ENCODE results near the gene SPEN.

The SPEN gene

DNA sequence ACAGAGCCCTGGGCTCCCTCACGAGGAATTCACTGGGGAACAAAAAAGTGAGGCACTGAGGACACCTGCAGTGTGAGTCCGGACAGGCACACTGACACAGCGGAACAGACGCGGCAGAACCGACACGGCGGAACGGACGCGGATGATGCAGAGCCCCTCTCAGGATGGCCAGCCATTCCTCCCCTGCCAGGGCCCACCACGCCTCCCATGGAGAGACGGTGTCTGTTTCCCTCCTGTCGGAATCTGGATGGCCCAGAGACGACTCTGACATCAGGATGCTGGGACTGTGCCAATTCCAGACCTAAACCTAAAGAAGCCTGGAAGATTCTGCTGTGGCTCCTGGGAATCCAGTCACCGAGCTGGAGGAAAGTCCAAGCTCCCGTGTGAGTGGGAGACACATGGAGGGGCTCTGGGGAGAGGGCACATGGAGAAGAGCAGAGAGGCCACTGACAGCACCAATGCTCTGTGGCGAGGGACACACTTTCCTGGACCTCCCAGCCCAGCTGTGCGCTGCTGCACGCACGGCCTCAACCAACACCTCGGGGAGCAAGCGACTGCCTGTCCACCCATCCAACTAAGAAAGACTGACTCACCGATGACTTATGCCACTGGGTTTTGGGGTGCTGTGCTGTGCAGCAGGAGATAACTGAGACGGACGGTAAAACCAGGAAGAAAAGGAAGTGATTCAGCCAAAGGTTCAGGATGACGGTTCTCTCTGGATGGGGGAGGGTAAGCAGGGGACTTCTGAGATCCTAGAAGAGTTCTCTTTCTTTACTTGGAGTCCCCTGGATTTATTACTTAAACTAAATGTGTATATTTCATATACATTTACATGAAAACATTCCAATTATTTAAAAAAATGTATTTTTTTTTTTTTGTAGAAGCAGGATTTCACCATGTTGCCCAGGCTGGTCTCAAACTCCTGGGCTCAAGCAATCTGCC is 105.1 kb downstream of the SPEN start:
- peaks cover 3% of the 10 kb centered on the region for H3K36me3 ChIP-seq (ENCODE audit: control insufficient read depth, insufficient read depth, low read length)
- no peaks in the 10 kb centered on the region for H3K27me3 ChIP-seq (ENCODE audit: control insufficient read depth, insufficient read depth, low read length)
- H3K9ac ChIP-seq (ENCODE audit: low read length), result no peak overlapping the region
- no peak overlapping the region for H3K4me3 ChIP-seq (ENCODE audit: low read length)
- H3K9me3 ChIP-seq (ENCODE audit: control insufficient read depth, low read length), result no peaks in the 10 kb centered on the region
- peaks cover 26% of the 10 kb centered on the region for H3K4me1 ChIP-seq (ENCODE audit: control insufficient read depth, insufficient read depth, low read length)

DNA sequence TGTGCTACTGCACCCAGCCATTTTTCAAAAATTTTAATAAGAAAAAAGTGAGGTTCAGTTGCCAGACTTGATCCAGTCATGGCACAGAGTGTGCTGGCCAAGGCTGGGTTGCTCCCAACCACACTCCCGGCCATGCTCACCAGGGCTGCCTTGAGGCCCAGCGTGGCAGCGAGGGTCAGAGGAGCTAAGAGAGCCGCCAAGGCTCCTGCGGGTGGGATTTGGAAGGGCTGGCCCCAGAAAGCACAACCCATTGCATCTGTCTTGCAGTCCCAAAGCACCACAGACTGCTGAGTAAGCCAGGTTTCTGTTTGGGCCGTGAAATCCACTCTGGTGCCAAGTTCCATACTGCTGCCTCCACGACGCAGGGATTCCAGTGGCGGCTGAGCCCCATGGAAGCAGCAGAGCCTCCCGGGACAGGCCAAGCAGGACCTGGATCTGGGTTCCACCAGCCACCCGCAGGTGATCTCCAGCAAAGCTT is 105.8 kb downstream of the SPEN start:
- H3K4me3 ChIP-seq (ENCODE audit: low read length), result no peak overlapping the region
- H3K27me3 ChIP-seq (ENCODE audit: control insufficient read depth, insufficient read depth, low read length), result no peaks in the 10 kb centered on the region
- peaks cover 26% of the 10 kb centered on the region for H3K4me1 ChIP-seq (ENCODE audit: control insufficient read depth, insufficient read depth, low read length)
- no peak overlapping the region for H3K9ac ChIP-seq (ENCODE audit: low read length)
- H3K9me3 ChIP-seq (ENCODE audit: control insufficient read depth, low read length), result no peaks in the 10 kb centered on the region
- H3K36me3 ChIP-seq (ENCODE audit: control insufficient read depth, insufficient read depth, low read length), result no peaks in the 10 kb centered on the region

DNA sequence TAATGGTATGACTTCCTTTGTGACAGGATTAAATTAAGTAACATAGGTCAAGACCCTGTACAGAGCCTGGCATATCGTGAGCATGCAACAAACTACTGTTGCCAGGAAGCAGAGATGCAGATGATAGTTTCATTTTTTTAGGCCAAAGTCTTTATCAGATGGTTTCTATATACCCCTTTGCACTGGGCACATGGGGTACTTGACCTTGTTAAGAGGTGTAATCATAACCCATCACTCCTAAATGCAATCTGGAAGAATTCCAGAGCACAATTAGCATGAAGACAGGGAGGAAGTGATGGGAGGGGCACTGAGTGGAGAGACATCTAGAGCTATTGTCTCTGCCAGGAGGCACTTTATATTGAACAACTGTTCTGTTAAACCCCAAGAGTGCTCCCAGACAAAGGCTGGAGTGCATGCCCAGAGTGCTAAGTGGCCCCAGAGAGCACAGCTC is 106.3 kb downstream of the SPEN start:
- H3K9ac ChIP-seq (ENCODE audit: low read length), result no peak overlapping the region

DNA sequence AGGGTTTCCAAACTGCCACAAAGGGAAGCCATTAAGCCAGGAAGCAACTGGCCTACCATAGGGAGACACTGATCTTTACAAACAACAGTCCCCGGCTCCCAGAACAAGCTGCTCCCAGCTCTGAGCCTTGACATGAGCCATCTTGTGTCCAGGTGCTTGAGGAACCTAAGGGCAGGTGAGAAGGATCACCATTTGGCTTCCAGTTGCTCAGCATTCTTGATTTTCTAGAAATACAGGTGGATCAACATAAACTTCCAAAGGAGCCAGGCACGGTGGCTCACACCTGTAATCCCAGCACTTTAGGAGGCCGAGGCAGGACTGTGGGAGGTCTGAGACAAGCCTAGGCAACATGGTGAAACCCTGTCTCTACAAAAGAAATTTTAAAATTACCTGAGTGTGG is 106.8 kb downstream of the SPEN start:
- Histone ChIP-seq H3K4me3 (ENCODE audit: low read length) (no peak overlapping the region), H3K36me3 (ENCODE audit: control insufficient read depth, insufficient read depth, low read length) (no peaks in the 10 kb centered on the region), H3K9me3 (ENCODE audit: control insufficient read depth, low read length) (no peaks in the 10 kb centered on the region), H3K4me1 (ENCODE audit: control insufficient read depth, insufficient read depth, low read length) (peaks cover 20% of the 10 kb centered on the region), H3K27me3 (ENCODE audit: control insufficient read depth, insufficient read depth, low read length) (no peaks in the 10 kb centered on the region), H3K9ac (ENCODE audit: low read length) (no peak overlapping the region)

More for the DNA sequence above, 106.3 kb downstream of the SPEN start:
- Histone ChIP-seq H3K4me1 (ENCODE audit: control insufficient read depth, insufficient read depth, low read length) (peaks cover 25% of the 10 kb centered on the region), H3K36me3 (ENCODE audit: control insufficient read depth, insufficient read depth, low read length) (no peaks in the 10 kb centered on the region), H3K9me3 (ENCODE audit: control insufficient read depth, low read length) (no peaks in the 10 kb centered on the region), H3K27me3 (ENCODE audit: control insufficient read depth, insufficient read depth, low read length) (no peaks in the 10 kb centered on the region), H3K4me3 (ENCODE audit: low read length) (no peak overlapping the region)

DNA sequence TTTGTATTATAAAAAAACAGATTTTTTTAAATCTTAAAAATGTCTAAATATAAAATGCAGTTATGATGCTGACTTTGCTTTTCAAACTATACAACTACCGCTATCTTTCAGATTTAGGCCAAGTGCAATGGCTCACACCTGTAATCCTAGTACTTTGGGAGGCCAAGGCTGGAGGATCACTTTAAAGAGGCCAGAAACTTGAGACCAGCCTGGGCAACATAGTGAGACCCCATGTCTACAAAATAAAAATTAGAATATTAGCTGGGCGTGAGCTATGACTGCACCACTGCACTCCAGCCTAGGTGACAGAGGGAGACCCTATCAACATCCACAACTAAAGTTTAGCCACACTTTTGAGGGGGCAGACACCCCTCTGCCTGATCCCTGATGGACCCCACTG is 108.0 kb downstream of the SPEN start:
- Histone ChIP-seq H3K4me1 (ENCODE audit: control insufficient read depth, insufficient read depth, low read length) (peaks cover 9% of the 10 kb centered on the region), H3K27me3 (ENCODE audit: control insufficient read depth, insufficient read depth, low read length) (no peaks in the 10 kb centered on the region), H3K4me3 (ENCODE audit: low read length) (no peak overlapping the region), H3K36me3 (ENCODE audit: control insufficient read depth, insufficient read depth, low read length) (no peaks in the 10 kb centered on the region), H3K9me3 (ENCODE audit: control insufficient read depth, low read length) (no peaks in the 10 kb centered on the region), H3K9ac (ENCODE audit: low read length) (no peak overlapping the region)

DNA sequence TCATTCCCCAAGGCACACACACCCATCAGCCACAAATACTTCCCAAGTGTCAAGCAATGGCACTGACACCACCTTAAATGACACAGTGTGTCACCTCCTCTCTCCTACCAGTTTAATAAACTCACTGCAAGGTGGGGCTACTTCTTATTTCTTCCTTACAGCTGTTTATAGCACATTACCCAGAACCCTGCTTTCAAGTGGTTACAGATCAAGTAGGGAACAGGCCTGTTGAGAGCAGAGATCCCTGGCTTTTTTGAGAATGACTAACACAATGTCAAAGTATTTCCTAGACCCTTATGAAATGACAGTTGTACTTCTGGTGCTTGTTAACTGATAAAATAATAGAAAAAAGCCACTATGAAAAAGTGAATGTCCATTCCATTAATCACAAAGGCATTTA is 108.6 kb downstream of the SPEN start:
- no peak overlapping the region for H3K4me3 ChIP-seq (ENCODE audit: low read length)
- H3K9ac ChIP-seq (ENCODE audit: low read length), result no peak overlapping the region
- H3K4me1 ChIP-seq (ENCODE audit: control insufficient read depth, insufficient read depth, low read length), result peaks cover 4% of the 10 kb centered on the region
- H3K27me3 ChIP-seq (ENCODE audit: control insufficient read depth, insufficient read depth, low read length), result no peaks in the 10 kb centered on the region
- no peaks in the 10 kb centered on the region for H3K36me3 ChIP-seq (ENCODE audit: control insufficient read depth, insufficient read depth, low read length)
- H3K9me3 ChIP-seq (ENCODE audit: control insufficient read depth, low read length), result no peaks in the 10 kb centered on the region

DNA sequence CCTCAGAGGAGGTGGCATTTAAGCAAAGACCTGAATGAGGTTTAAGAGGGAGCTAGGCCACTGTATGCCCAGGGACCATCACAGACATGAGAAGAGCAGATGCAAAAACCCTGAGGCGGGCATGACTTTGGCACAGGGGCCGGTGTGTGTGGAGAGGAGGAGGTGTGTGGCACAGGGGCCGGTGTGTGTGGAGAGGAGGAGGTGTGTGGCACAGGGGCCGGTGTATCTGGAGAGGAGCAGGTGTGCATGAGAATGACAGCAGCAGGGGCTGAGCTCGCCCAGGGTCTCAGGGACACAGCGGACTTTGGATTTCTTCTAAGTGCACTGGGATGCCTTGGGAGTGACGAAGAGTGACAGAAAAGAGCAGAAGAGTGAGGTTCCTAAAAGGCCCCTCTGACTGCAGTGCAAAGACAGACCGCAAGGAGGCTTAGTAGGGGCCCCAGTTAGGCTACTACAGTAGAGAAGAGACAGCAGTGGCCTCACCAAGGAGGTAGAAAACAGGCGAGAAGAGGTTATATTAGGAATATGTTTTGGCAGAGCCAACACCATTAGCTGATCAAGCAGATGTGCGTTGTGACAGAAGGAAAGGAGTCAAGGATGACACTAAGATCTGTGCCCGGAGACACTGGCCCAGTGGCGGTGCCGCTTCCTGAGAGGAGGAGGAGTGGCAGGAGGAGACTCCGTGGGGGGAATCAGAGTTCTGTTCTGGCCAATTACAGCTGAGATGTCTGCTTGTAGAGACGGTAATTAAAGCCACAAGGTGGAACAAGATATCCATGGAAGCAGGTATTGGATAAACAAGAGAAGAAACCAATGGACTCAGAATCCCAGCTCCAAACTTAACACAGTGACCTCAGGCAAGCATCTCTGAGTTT is 110.0 kb downstream of the SPEN start:
- no peaks in the 10 kb centered on the region for H3K4me1 ChIP-seq (ENCODE audit: control insufficient read depth, insufficient read depth, low read length)
- H3K4me3 ChIP-seq (ENCODE audit: low read length), result no peak overlapping the region
- H3K27me3 ChIP-seq (ENCODE audit: control insufficient read depth, insufficient read depth, low read length), result no peaks in the 10 kb centered on the region
- no peaks in the 10 kb centered on the region for H3K36me3 ChIP-seq (ENCODE audit: control insufficient read depth, insufficient read depth, low read length)
- H3K9ac ChIP-seq (ENCODE audit: low read length), result no peak overlapping the region
- H3K9me3 ChIP-seq (ENCODE audit: control insufficient read depth, low read length), result no peaks in the 10 kb centered on the region

DNA sequence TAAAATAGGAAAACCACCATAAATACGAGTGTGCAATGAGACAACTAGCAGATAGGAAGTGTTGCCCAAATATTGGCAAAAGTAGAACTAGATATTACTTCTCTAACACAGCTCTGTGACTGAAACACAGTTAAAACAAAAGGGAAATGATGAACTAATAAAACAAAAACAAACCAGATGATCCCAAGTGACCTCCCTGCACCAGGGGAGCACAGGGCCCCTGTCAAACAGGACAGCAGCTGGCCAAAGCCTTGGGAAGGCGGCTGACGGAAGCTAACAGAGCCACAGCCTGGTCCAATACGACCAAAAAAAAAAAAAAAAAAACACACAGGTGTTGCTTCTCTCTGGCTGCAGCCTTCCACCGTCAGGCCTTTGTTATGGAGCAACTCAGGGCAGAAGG is 110.6 kb downstream of the SPEN start:
- Histone ChIP-seq H3K36me3 (ENCODE audit: control insufficient read depth, insufficient read depth, low read length) (no peaks in the 10 kb centered on the region), H3K9ac (ENCODE audit: low read length) (no peak overlapping the region), H3K27me3 (ENCODE audit: control insufficient read depth, insufficient read depth, low read length) (no peaks in the 10 kb centered on the region), H3K4me3 (ENCODE audit: low read length) (no peak overlapping the region), H3K4me1 (ENCODE audit: control insufficient read depth, insufficient read depth, low read length) (no peaks in the 10 kb centered on the region), H3K9me3 (ENCODE audit: control insufficient read depth, low read length) (no peaks in the 10 kb centered on the region)

DNA sequence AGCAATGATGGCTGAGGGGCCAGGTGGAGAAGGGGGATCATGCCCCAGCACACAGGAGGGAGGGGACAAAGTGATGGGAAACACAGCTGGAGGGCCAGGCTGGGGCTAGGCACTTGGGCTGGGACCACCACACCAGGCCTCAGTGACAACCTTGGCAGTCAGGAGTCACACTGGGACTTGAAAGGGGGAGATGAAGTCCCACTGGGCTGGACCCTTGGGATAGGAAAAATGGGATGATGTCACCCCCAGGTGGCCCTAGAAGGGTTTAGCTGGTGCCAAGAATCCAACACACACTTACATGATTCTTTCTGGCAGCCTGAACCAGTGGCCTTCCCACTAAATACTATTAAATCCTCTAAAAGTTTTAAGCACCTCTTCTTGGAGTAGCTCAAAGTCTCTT is 111.3 kb downstream of the SPEN start:
- no peaks in the 10 kb centered on the region for H3K27me3 ChIP-seq (ENCODE audit: control insufficient read depth, insufficient read depth, low read length)
- no peak overlapping the region for H3K9ac ChIP-seq (ENCODE audit: low read length)
- H3K4me3 ChIP-seq (ENCODE audit: low read length), result no peak overlapping the region
- no peaks in the 10 kb centered on the region for H3K36me3 ChIP-seq (ENCODE audit: control insufficient read depth, insufficient read depth, low read length)
- H3K4me1 ChIP-seq (ENCODE audit: control insufficient read depth, insufficient read depth, low read length), result no peaks in the 10 kb centered on the region
- no peaks in the 10 kb centered on the region for H3K9me3 ChIP-seq (ENCODE audit: control insufficient read depth, low read length)

DNA sequence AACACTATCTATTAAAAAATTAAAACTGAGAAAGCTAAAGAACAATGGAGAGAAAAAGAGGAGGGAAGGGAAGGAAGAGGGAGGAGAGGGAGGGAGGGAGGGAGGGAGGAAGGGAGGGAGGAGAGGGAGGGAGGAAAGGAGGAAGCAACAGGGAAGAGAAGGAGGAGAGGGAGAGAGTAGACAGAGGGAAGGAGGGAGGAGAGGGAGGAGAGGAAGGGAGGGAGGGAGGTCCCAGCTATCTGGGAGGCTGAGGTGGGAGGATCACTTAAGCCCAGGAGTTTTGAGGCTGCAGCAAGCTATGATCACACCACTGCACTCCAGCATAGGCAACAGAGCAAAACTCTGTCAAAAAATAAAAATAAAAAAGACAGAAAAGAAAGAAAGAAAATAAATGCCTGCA is 111.9 kb downstream of the SPEN start:
- Histone ChIP-seq H3K9ac (ENCODE audit: low read length) (no peak overlapping the region), H3K4me1 (ENCODE audit: control insufficient read depth, insufficient read depth, low read length) (no peaks in the 10 kb centered on the region), H3K9me3 (ENCODE audit: control insufficient read depth, low read length) (no peaks in the 10 kb centered on the region), H3K4me3 (ENCODE audit: low read length) (no peak overlapping the region), H3K36me3 (ENCODE audit: control insufficient read depth, insufficient read depth, low read length) (no peaks in the 10 kb centered on the region), H3K27me3 (ENCODE audit: control insufficient read depth, insufficient read depth, low read length) (no peaks in the 10 kb centered on the region)

DNA sequence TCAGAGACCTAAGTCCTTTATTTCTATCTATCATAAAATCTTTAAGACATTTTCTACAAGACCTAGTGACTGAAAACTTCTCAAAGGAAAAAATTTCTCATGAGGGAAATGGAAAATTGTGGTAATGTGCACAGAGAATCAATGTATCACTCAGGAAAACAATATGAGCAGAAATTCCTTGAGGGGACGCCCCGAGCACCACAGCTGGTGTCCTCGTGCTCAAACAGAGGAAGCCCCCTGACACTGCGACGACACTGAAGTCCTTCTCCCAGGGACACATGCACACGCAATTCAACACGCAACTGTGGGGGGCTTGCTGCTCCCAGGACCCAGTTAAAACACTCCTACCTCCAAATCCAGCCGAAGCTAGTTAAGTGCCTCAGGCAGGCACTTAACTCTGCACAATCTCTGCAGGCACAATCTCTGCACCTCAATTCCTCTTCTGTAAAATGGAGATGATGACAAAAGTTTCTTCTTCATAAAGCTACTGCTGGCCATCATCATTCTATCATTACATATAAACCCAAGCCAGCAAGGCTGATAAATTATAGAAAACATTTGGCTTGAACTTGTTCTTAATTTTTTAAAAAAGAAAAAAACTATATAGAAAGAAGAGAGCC is 112.4 kb downstream of the SPEN start:
- Histone ChIP-seq H3K4me1 (ENCODE audit: control insufficient read depth, insufficient read depth, low read length) (no peaks in the 10 kb centered on the region), H3K9me3 (ENCODE audit: control insufficient read depth, low read length) (no peaks in the 10 kb centered on the region), H3K4me3 (ENCODE audit: low read length) (no peak overlapping the region), H3K36me3 (ENCODE audit: control insufficient read depth, insufficient read depth, low read length) (no peaks in the 10 kb centered on the region), H3K9ac (ENCODE audit: low read length) (no peak overlapping the region), H3K27me3 (ENCODE audit: control insufficient read depth, insufficient read depth, low read length) (no peaks in the 10 kb centered on the region)

Measured in mucosa of stomach (tissue), 1 donor.